HG02973 (cell line): ENCODE measurements around the gene YIF1A.
"Not testable (repeated sequence)": the region's sequence is repeated elsewhere in the genome, so short reads cannot be mapped to it uniquely, and the experiment has no call there.

ENCODE experiments used
- ATAC-seq: cut with Tn5 transposase; IDR thresholded peaks from one replicate; pipeline ENCODE4 v1.9.1; 2021; ENCODE audit warnings: moderate library complexity; ENCODE audit not compliant: unreplicated experiment

The YIF1A gene

DNA sequence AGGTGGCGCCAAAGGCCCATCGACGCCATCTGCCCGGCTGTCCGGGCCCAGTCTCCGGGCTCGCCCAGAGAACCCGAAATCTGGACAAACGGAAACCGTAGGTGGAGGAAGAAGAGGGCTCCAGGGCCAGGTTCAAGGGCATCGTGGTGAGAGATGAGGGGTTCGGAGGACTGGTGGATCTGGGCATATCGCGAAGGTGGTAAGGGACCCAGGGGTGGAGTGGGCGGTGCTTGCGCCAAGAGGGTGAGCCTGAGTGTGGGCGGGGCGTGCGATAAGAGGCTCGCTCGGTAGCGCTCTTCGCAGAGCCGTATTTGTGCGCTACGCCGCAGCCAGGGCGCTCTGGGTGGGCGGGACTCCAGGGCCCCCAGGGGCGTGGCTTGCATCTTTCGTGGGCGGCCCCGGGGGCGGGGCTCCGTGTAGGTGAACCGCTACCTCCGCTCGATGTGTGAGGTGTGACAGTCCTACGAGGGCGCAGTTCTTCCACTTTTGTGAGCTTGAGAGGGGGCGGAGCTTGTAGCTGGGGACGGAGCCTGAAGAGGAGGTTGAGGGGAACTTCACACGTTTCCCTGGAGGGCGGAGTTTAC is 23.1 kb upstream of the YIF1A start:
- peak; percentile 65 for ATAC-seq

DNA sequence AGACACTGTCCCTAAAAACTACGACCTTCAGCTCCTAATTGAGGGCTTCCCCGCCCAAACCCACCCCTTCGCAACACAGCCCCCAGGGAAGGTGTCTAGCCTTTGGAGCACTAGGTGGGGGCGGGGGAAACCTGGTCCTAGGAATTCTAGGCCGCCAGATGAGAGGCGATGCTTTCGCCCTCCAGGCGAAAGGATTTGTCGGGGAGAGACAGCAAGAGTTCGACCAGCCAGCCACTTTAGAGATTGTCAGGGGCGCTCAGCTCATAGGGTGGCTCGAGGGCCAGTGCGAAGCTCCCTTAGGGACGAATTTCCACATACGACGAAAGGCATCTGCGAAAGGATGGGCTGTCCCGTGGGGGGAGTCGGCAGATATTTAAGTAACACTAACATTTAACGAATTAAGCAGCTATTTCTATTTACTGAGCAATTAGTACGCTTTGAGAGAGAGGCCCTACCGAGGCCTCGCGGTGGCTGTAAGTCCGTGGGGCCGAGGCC is 22.6 kb upstream of the YIF1A start:
- ATAC-seq: no peak

DNA sequence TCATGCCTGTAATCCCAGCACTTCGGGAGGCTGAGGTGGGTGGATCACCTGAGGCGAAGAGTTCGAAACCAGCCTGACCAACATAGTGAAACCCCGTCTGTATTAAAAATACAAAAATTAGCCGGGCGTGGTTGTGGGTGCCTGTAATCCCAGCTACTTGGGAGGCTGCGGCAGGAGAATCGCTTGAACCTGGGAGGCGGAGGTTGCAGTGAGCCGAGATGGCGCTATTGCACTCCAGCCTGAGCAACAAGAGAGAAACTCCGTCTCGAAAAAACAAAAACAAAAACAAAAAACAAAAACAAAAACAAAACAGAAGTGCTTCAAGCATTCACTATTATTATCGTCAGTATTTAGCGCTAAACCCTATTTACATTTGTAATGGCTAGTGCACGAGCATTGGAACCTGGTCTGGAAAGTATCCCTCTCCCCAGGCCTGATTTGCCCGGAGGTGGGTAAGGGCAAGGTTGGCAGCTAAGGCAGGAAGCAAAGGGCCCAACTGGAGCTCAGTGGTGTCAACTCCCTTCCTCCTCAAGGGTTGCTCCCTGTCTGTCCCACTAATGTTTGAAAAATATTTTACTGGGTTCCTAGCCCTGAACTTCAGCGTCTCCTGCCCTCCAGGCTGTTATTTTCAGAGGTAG is 22.0 kb upstream of the YIF1A start:
- ATAC-seq: not testable (repeated sequence)

DNA sequence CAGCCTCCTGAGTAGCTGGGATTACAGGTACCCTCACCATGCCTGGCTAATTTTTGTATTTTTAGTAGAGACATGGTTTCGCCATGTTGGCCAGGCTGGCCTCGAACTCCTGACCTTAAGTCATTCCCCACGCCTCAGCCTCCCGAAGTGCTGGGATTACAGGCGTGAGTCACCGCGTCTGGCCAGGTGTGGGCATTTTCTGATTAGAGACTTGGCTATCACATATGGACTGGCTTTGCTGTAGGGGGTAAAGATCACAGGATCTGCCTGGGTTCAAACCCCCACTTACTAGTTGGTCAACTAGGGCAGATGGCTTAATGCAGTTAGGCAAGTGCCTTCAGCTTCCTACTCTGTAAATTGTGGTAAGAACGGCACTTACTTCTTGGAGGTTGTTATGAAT is 21.4 kb upstream of the YIF1A start:
- ATAC-seq: no peak

DNA sequence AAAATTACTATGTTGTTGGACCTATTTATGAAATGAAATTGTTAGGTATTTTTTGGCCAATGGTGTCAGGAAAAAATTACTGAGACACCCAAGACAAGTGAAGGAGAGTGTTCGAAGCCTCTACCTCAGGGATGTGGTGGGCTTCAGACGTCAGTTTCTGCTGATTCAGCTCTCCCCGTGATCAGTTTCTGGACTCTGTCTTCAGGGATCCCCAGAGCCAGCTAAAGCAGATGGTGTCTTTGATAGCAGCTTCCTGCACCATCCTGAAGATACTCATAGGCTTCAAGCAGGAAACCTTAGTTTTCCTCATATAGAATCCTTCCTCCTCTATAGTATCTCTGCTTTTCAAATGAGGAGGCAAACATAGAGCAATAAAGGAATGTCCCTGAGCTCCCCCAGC is 20.5 kb upstream of the YIF1A start:
- ATAC-seq: no peak

DNA sequence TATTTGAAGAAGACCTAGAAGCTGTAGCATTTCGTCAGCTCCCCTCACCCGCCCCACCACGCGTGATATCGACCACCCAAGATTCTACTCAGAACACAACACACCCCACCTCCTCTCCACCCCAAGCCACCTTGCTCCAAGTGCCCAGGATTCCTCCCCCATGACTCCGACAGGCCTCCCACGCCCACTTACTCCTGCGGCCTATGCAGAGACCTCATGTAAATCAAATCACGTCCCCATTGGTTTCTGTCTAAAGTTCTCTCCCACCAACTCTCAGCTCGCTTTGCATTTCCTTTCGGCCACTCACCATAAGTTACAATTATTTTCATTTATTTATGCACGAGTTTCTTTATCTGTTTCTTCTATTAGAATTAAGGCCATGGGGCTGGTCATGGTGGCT is 13.7 kb upstream of the YIF1A start:
- no peak for ATAC-seq

DNA sequence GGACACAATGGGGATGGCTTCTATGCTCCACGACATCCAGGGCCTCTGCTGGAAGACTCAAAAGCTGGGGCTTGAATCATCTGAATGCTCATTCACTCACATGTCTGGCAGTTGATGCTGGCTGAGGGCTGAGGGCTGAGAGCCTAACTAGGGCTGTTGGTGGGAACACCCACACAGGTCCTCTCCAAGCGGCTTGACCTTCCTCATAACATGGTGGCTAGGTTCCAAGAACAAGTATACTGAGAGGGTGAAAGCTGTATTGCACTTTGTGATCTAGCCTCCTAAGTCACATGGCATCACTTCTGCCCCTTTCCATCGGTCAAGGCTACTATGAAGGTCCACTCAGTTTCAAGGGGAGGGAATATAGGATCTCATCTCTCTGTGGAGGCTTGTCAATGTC is 10.2 kb upstream of the YIF1A start:
- no peak for ATAC-seq

DNA sequence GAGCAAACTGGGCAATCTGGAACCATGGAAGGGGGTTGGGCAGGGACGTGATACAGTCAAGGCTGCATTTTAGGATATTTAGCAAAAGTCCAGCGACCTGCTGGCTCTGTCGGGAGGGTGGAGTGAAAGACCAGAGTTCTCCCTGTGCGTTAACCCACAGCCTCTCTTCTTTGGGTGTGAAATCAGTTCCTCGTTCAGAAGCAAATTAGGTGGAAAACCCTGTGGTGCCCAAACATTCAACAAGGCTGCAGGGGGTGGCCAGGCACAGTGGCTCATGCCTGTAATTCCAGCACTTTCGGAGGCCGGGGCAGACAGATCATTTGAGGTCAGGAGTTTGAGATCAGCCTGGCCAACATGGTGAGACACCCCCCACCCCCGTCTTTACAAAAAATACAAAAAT is 8.7 kb upstream of the YIF1A start:
- ATAC-seq: no peak

DNA sequence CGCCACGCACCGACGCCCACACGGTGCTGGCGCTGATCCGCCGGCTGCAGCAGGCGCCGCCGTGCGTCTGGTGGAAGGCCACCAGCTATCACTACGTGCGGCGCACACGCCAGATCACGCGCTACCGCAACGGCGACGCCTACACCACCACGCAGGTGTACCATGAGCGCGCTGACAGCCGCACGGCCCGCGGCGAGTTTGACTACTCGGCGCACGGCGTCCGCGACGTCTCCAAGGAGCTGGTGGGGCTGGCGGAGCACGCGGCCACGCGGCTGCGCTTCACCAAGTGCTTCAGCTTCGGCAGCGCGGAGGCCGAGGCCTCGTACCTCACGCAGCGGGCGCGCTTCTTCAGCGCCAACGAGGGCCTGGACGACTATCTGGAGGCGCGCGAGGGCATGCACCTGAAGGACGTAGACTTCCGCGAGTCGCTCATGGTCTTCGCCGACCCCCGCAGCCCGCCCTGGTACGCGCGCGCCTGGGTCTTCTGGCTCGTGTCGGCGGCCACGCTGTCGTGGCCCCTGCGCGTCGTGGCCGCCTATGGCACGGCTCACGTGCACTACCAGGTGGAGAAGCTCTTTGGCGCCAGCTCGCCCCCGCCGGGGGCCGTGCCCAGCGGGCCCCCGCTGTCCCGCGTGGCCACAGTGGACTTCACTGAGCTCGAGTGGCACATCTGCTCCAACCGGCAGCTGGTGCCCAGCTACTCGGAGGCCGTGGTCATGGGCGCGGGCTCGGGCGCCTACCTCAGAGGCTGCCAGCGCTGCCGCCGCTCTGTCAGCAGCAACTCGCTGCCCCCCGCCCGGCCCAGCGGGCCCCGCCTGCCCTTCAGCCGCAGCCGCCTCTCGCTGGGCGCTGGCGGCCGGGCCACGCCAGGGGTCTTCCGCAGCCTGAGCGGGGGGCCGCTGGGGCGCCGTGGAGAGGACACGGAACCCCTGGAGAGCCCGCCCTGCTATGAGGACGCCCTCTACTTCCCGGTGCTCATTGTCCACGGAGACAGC is 6.0 kb upstream of the YIF1A start:
- ATAC-seq: no peak

DNA sequence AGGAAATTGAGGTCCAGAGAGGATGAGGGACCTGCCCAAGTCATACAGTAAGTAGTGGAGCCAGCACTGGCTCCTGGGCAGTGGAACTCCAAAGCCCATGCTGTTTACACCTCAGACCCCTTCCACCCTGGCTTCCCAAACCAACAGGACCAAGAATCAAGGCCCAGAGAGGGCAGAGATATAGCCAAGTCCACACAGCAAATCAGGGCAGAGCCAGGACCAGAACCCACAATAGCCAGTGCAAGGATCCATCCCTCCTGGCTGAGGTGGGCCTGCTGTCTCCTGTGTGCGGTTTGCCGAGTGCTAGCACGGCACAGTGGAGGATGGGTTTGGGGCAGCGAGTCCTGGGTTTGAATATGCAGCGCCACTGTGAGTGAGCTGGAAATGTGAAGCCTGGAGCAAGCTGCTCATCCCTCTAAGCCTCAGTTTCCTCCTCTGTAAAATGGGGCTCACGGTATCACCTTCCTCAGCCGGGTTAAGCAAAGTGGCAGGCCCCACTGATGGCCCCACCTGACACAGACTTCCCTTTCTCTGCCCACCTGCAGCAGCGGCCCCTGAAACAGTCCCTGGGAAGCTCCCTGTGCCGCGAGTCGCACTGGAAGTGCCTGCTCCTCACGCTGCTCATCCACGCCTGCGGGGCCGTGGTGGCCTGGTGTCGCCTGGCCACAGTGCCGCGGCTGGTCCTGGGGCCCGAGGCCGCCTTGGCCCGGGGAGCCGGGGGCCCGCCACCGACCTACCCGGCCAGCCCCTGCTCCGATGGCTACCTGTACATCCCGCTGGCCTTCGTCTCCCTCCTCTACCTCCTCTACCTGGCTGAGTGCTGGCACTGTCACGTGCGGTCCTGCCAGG is 5.1 kb upstream of the YIF1A start:
- no peak for ATAC-seq

DNA sequence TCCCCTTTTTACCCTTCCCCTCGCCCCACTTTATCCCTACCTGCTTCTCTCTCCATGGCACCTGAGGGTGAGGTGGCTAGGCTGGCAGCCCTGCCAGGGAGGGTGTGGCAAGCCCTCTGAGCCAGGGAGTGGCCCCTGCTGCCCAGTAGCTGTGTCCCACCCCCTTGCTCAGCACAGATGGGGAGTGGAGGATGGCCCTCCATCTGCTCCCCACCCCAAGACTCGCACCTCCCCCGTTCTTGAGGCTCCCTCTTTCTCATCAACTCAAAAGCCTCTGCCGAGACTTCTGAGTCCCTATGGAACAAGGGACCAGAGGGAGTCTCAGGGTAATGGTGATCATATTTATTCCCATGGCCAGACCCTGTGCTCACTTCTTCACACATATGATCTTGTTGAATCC is 4.4 kb upstream of the YIF1A start:
- no peak for ATAC-seq

DNA sequence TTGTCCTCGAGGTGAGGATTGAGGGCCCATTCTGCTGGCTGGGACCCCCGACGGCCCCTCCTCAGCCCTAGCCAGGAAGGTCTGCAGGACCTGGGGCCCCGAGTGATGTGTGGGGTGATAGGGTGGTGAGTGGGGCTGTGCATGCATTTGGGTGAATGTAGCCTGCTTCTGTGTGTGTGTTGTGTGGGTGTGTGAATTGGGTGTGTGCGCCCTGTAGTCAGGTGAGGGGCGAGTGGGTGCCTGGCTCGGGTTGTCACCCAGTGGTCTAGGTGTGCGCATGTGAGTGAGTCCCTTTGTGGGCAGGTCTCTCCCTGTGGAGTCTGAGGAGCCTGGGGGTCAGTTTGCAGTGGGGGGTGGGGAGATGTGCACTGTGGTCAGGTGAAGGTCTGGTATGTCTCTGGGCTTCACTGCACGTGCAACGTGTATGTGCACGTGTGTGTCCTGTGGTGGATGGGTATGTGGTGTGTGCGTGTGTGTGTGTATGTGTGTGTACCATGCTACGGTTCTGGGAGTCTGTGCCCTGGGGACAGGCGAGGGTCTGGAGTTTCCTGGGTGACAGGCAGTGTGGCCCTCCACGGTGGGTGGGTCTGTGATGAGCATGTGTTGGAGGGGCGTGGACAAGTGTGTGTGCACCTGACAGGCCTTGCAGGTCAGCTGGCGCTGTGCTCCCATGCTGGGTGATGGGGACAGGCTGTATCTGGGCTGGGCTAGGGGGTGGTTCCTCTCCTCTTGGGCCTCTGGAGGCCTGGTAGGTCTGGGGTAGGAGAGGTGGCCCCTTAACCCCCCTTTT is 3.8 kb upstream of the YIF1A start:
- ATAC-seq: no peak

DNA sequence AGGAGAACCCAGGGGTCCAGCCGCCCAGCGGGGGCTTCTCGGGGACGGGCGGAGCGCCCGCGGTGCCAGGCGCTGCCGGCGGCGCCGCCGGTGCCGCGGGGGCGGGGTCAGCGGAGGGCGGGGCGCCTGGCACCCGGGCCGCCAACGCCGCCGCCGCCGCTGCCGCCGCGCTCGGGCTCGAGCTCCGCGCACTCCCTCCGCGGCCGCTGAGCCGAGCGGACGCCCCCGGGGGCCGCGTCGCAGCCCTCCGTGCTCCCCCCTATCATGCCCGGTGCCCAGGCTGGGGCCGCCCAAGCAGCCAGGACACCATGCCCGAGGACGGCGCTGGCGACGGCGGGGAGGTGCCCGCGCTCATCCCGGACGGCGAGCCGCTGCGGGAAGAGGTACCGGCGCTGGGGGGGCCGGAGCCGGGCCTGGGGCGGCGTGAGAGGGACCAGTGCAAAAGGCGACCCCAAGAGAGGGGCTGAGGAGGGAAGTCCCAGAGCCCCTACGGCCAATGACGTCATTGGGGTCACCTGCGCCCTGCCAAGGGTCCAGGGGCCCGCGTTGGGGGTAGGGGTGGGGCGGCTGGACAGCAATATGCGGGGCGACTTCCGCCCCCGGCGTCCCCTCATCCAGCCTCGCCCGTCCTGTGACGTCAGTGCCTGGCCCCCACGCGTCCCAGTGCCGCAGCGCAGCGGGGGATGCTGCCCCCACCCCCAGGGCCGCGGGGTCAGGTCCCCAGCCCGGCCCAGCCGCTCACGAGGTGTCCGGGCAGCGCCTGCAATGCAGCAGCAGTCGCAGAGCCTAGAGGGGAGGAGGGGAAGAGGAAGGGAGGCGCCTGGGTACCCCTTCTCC is 3.0 kb upstream of the YIF1A start, which contains the start of gene TMEM151A:
Gene TMEM151A, plus strand, starts transcription at position 189 of the 837 bp plus-strand sequence. Its CDS starts 120 bp downstream, at position 309.
- no peak for ATAC-seq

DNA sequence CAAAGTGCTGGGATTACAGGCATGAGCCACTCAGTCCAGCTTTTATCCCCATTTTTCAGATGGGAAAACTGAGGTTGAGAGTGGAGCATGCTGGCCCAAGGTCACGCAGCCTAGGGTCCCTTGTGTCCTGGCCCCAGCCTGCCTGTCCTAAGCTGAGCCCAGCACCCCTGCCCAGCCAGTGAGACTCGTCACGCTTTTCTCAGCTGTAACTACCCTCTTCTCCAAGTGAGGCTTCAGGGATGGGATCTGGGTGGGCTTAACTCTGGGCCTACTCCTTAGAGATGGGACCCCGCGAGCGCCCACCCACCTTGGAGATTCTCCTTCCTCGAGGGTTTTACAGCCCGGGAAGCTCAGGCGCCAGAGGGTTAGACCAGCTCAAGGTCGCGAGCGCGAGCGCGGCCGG is 2.4 kb upstream of the YIF1A start:
- no peak for ATAC-seq

DNA sequence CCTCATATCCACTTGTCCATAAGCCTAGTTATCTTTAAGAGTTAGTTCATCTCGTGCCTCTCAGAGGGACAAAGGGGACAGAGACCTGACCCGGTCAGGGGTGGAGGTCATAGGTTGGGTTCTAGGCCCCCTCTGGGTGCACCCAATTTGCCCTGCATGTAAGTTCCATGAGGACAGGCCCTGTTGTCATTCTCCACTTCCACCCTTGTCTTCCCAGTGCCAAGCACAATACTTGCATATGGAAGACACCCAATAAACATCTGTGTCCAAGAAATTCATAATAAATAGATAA is 1.3 kb upstream of the YIF1A start:
- ATAC-seq: no peak

DNA sequence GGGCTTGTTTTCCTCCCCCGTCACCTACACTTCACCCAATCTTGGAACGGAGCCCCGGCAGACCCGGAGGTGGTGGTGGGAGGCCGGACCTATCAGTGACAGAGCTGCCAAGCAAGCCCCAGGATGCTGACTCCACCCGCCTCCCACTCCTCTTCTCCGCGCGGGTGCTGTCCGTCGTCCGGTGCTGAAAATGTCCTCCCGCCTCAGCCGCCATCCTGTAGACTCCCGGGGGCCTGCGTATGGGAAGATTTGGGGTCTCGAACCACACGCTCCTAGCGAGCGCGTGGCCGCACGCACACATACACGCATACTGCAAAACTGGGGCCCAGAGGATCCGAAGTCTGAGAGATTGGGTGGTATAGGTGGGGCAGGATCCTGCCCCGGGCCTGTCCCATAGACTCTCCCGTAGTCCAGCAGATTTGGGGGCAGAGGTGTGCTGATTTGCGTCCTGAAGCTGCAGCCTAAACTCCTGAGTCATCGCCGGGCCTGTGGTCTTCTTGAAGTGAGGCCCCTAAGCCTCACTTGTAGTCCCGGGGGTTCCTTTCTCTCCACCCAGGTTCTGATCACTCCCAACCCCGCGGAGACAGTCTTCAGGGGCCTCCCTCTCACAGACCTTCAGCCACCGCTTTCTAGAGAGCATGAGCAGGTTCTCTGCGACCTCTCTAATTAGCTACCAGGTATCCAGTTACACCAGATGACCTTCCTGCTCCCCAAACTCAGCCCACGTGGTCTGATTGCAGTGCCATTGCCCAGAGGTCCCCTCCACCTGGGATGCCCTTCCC is 796 bp upstream of the YIF1A start:
- peak; percentile 38 for ATAC-seq

DNA sequence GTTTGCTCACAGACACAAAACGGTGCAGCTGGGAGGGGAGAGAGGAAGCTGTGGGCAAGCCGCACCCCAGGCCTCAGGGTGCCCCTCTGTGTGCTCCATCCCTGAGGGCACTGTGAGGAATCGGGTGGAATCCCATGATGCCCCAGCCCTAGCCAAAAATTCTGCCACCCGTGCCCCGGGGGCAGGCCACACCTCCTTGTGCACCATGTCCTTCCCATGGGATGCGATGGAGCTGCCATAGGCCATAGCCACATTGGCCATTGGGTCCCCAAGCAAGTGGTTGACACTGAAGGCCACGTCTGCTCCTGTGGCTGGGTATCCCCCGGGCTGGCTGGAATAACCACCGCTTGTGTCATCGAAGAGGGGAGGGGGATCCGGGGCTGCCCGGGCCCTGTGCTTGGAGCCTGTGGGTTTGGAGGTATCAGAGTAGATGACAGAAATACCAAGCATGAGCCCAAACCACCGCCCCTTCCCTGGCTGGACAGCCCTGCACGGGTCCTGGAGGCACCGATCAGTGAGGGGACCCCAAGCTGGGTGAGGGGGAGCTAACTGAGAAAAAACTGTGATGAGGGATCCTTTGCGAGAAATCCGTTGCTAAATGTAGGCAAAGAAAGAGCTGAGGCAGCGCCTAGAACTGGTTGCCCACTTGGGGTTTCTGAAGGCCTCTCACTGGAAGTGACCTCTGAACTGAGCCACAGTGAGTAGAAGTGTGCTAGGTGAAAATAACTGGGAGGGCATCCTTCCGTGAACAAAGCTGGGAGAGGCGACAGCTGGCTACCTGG is 863 bp downstream of the YIF1A start:
- no peak for ATAC-seq
